ENCODE measurements around the gene P2RX3. TPM values are rescaled to one million over a fixed set of nuclear protein-coding genes. Genes with fewer than 3 reads are reported as not detected.

P2RX3 gene
- total and polyA plus RNA-seq, 2 of the 8 experiments (the other 6 are each of a cell fraction or from before 2014, with no cell fraction given), result 0.45 to 0.47 TPM

- TF ChIP-seq RAD21 (IDR thresholded peaks at IDR 0.05 in 1 of 2, conservative IDR thresholded peaks at IDR 0.05 in 1 of 2; ENCODE audit: low read depth in 2 of 2, low read length in 2 of 2) (no peak), NANOG (IDR thresholded peaks at IDR 0.05; ENCODE audit: insufficient read depth, low read depth, low read length, poor library complexity, severe bottlenecking) (no peak), EP300 (IDR thresholded peaks at IDR 0.05; ENCODE audit: borderline replicate concordance in 1 of 2, low read depth in 2 of 2, low read length in 2 of 2) (peak in 1 of 2 experiments; percentile 97; a peak in 1 of 3 replicates), FOSL1 (IDR thresholded peaks at IDR 0.05; ENCODE audit: insufficient read depth, low read depth, low read length) (no peak), TCF12 (IDR thresholded peaks at IDR 0.05; ENCODE audit: low read depth, low read length) (no peak), SUZ12 (IDR thresholded peaks at IDR 0.05; ENCODE audit: low read length) (no peak)
These were observed 13.8 kb upstream of the P2RX3 start (continued) for GRCh38 chr11:57324154-57324885.

All from H1 (cell line).